BJ (cell line): ENCODE measurements around the gene SDK1. TPM values are rescaled to one million over a fixed set of nuclear protein-coding genes. Genes with fewer than 3 reads are reported as not detected.

Experiments
- CTCF ChIA-PET: fragments of 350-600 bp; formaldehyde crosslinking; extraction: SDS; loops from one replicate; lab custom pipeline; 2021; ENCODE audit warnings: antibody characterized with exemption, inconsistent platforms; lab: Yijun Ruan, JAX
- POLR2A ChIA-PET: fragments of 300-600 bp; sonication (Branson Sonifier 250); formaldehyde crosslinking; extraction: SDS; loops from one replicate; lab custom pipeline; 2021; ENCODE audit warnings: antibody characterized with exemption; lab: Charles Lee
- DNase-seq: peaks from one replicate; pipeline ENCODE4 v3.0.0-alpha.2; 2011; ENCODE audit warnings: low read depth
- H3K27me3 ChIP-seq: 2 replicates; pipeline ENCODE4 v1.6.0; 2011; ENCODE audit warnings: low read length; ENCODE audit not compliant: control insufficient read depth, insufficient read depth
- H3K36me3 ChIP-seq: 2 replicates; pipeline ENCODE4 v1.5.1; 2011; ENCODE audit warnings: low read length; ENCODE audit not compliant: control insufficient read depth, insufficient read depth
- H3K4me3 ChIP-seq: 2 replicates; pipeline ENCODE4 v1.5.1; 2011; ENCODE audit warnings: low read depth, mild to moderate bottlenecking, control low read depth, low read length
- CTCF ChIP-seq: IDR thresholded peaks from 2 replicates; pipeline ENCODE4 v1.5.1; 2011; ENCODE audit warnings: low read depth, mild to moderate bottlenecking, control low read depth, inconsistent platforms, low read length, moderate library complexity; ENCODE audit not compliant: insufficient read depth
- polyA plus RNA-seq: library from polyadenylated mRNA; depleted of rRNA; stranded (reverse); fragments of >200 nt; gene quantifications from 2 replicates; pipeline ENCODE4 v1.2.3, GENCODE V29; 2011

SDK1 gene
- polyA plus RNA-seq, 1 experiment, result 0.01 TPM

GRCh38 chr7:4225881-4226523 is 925.0 kb downstream of the SDK1 start:
- H3K4me3 ChIP-seq, result no peak overlapping the region
- TF ChIP-seq CTCF, result no peak
- H3K36me3 ChIP-seq, result no peaks in the 10 kb centered on the region
- ChIA-PET CTCF (interaction anchor here (0.9 kb wide), 1 partner anchor 19 kb away, joined by 3 read pairs; no protein-coding TSS in a partner anchor), POLR2A (no interaction called here)
- DNase-seq, result no peak
- H3K27me3 ChIP-seq, result no peaks in the 10 kb centered on the region

GRCh38 chr7:4226524-4226882 is 925.5 kb downstream of the SDK1 start:
- no peak for TF ChIP-seq CTCF
- CTCF ChIA-PET, result no interaction called here
- no peaks in the 10 kb centered on the region for H3K36me3 ChIP-seq
- POLR2A ChIA-PET, result no interaction called here
- DNase-seq, result no peak
- no peaks in the 10 kb centered on the region for H3K27me3 ChIP-seq
- no peak overlapping the region for H3K4me3 ChIP-seq

GRCh38 chr7:4227105-4228010 is 926.3 kb downstream of the SDK1 start:
- CTCF ChIA-PET, result no interaction called here
- Histone ChIP-seq H3K36me3 (no peaks in the 10 kb centered on the region), H3K27me3 (no peaks in the 10 kb centered on the region), H3K4me3 (no peak overlapping the region)
- DNase-seq, result no peak
- POLR2A ChIA-PET, result no interaction called here
- no peak for TF ChIP-seq CTCF

GRCh38 chr7:4230352-4230751 is 929.3 kb downstream of the SDK1 start:
- POLR2A ChIA-PET, result no interaction called here
- TF ChIP-seq CTCF, result no peak
- H3K27me3 ChIP-seq, result no peaks in the 10 kb centered on the region
- no peaks in the 10 kb centered on the region for H3K36me3 ChIP-seq
- no peak for DNase-seq
- no peak overlapping the region for H3K4me3 ChIP-seq
- CTCF ChIA-PET, result no interaction called here

GRCh38 chr7:4233146-4233545 is 932.1 kb downstream of the SDK1 start:
- Histone ChIP-seq H3K36me3 (no peaks in the 10 kb centered on the region), H3K27me3 (no peaks in the 10 kb centered on the region), H3K4me3 (no peak overlapping the region)
- TF ChIP-seq CTCF, result no peak
- CTCF ChIA-PET, result no interaction called here
- DNase-seq, result no peak
- POLR2A ChIA-PET, result no interaction called here
